Erythroblast (primary cell): ENCODE measurements around the gene PCID2.

ENCODE experiments used
- DNase-seq, 2 experiments: peaks; one replicate each; lab custom pipeline; 2025; lab: John Stamatoyannopoulos, UW
- GATA1 ChIP-seq: IDR thresholded peaks from 2 replicates; pipeline ENCODE4 v1.6.1; 2011; ENCODE audit warnings: low read depth, mild to moderate bottlenecking, control low read depth, low read length, moderate library complexity
- POLR2A ChIP-seq: IDR thresholded peaks from 2 replicates; pipeline ENCODE4 v1.6.1; 2011; ENCODE audit warnings: mild to moderate bottlenecking, low read length

Gene PCID2

GRCh38 chr13:113187263-113187669, 21.2 kb downstream of the PCID2 start:
- peak; percentile 89 to 94 for DNase-seq
- no peak for TF ChIP-seq GATA1
- TF ChIP-seq POLR2A = no peak

GRCh38 chr13:113186061-113186900, 22.2 kb downstream of the PCID2 start:
- peak in 1 of 2 experiments; percentile 43 for DNase-seq
- TF ChIP-seq GATA1 (no peak), POLR2A (no peak)

GRCh38 chr13:113184568-113185440, 23.7 kb downstream of the PCID2 start:
- DNase-seq = no peak
- no peak for TF ChIP-seq GATA1
- TF ChIP-seq POLR2A = no peak

GRCh38 chr13:113183450-113184129, 24.9 kb downstream of the PCID2 start:
- DNase-seq = no peak
- TF ChIP-seq GATA1 = no peak
- TF ChIP-seq POLR2A = no peak

GRCh38 chr13:113182046-113182445, 26.4 kb downstream of the PCID2 start:
- no peak for DNase-seq

GRCh38 chr13:113179374-113180230, 28.9 kb downstream of the PCID2 start:
- DNase-seq = peak; percentile 31 to 65
- TF ChIP-seq POLR2A (no peak), GATA1 (no peak)

More at GRCh38 chr13:113182046-113182445, 26.4 kb downstream of the PCID2 start:
- TF ChIP-seq GATA1 (no peak), POLR2A (no peak)

GRCh38 chr13:113178896-113179167, 29.6 kb downstream of the PCID2 start:
- TF ChIP-seq POLR2A (no peak), GATA1 (no peak)
- no peak for DNase-seq

- DNase-seq = no peak
- TF ChIP-seq POLR2A = no peak
- TF ChIP-seq GATA1 = no peak
These were observed 30.2 kb downstream of the PCID2 start for GRCh38 chr13:113178070-113178895.

GRCh38 chr13:113176822-113177221, 31.6 kb downstream of the PCID2 start:
- TF ChIP-seq POLR2A (no peak), GATA1 (no peak)
- DNase-seq = no peak

- peak; percentile 24 to 26 for DNase-seq
- no peak for TF ChIP-seq GATA1
- no peak for TF ChIP-seq POLR2A
These were observed 32.2 kb downstream of the PCID2 start for GRCh38 chr13:113176280-113176679.

GRCh38 chr13:113172419-113172926, 36.0 kb downstream of the PCID2 start:
- no peak for TF ChIP-seq GATA1
- TF ChIP-seq POLR2A = no peak
- DNase-seq = no peak
